Measurements from ENCODE around the gene RNPEPL1.

The RNPEPL1 gene

DNA sequence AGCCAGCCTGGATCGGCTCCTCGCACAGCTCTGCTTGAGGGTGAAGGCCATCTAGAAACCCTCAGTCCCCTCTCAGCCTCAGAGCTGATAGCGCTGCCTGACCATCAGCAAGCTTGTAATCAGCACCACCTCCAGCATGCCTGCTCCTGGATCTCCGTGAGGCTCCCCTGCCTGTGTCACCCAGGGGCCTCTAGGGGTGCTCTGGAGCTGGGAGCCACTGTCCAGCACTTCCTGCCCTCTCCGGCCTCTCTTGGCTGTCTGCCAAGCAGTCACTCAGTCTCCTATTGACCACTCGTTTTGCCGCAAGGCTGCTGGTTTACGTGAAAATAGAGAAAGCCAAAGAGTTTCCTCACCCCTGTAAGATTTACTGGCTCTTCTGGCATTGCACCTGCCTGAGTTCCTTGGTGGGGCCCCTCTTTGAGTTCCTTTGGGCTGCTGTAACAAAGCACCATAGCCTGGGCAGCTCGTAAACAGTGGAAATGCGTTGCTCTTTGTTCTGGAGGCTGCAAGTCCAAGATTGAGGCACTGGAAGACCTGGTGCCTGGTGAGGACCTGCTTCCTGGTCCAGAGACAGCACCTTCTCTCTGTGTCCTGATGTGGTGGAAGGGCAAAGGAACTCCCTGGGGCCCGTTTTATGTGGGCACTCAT is 36.1 kb downstream of the RNPEPL1 start:
- peaks cover 21 to 39% of the 10 kb centered on the region in 2 donors for H3K4me1 ChIP-seq (ENCODE audit: control insufficient read depth in 2 of 2, insufficient read depth in 2 of 2, low read length in 2 of 2)
- peaks cover 0 to under 1% of the 10 kb centered on the region in 2 donors for H3K36me3 ChIP-seq (ENCODE audit: control insufficient read depth in 2 of 2, insufficient read depth in 2 of 2, low read length in 2 of 2)
- peak overlapping the region; percentile 92 to 95 for H3K27ac ChIP-seq (ENCODE audit: low read depth in 2 of 2, low read length in 2 of 2)
- peak overlapping the region; percentile 74 for H3K9ac ChIP-seq (ENCODE audit: low read depth in 1 of 2, low read length in 2 of 2)
- H3K4me3 ChIP-seq (ENCODE audit: low read length in 2 of 2) = peak overlapping the region; percentile 83 to 84
- no peaks in the 10 kb centered on the region for H3K27me3 ChIP-seq (ENCODE audit: control insufficient read depth in 2 of 2, insufficient read depth in 2 of 2, low read length in 2 of 2)
- H3K9me3 ChIP-seq (ENCODE audit: control insufficient read depth in 2 of 2, low read length in 2 of 2) = no peaks in the 10 kb centered on the region

DNA sequence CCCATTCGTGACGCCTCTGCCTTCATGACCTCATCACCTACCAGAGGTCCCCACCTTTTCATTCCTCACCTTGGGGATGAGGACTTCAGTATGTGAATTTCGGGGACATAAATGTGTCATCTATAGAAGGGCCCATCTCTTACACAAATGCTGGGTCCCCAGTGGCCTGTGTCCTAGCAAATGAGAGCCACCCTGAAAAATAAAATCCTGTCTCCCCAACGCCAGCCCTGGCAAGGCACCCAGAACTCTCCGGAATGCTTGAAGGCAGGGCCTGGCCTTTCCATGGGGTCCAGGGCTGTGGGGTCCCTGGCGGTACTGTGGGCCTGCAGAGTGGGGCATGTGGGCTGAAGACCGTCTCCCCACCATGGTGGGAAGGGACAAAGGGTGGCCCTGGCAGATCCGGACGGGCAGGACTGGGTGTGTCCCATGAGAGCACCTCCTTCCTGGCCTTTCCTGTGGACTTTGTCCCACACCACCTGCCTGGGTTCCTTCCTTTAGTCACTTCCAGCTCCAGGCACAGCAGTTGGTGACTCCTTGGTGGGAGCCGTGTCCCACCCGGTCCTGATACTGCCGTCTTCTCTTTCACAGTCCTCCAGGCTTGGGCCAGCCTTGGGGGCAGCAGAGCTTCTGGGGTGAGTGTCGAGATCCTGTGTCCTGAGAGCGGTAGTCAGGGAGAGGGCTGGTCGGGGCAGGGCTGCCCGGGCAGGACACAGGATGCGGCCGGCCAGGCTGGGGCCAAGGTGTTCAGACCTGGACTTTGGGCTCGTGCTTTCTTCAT is 36.8 kb downstream of the RNPEPL1 start:
- H3K36me3 ChIP-seq (ENCODE audit: control insufficient read depth in 2 of 2, insufficient read depth in 2 of 2, low read length in 2 of 2) = no peaks in the 10 kb centered on the region
- peak overlapping the region; percentile 74 for H3K9ac ChIP-seq (ENCODE audit: low read depth in 1 of 2, low read length in 2 of 2)

DNA sequence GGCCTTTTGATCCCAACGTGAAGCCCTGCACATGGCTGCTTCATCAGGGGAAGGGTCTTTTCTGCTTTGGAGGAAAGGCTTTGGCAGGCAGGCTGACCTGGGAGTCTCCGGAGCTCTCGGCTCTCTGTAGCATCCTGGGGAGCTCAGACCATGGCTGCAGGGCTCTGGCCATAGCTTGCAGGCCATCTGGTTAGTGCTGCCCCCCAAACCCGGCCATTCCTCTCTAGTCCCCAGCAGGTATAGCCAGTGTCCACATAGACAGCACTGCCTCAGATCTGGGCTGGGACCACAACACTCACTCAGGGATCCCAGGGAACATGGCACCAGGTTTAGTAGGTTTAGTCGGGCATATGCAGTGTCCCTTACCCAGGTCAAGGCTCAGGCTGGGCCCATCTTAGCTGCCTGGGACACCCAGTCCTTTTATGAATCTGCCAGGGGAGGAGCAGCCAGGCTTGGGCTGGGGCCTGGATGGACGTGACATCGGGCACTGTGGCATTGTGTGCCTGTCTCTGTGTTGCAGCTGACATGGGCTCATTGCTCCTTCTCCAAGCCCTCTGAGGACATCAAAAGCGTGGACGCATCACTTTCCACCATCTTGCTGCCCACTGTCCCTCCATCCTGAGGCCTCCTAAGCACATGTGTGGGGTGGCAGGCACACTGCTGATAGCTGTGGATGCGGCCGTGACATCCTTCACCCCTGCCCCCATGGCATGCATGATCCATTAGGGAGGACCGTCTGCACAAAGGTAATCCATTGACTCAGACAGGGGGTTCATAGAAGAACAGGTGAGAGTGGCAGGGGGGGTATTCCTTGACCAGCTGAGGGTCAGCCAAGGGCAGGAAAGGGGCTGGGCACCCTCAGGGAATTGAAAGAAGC is 37.8 kb downstream of the RNPEPL1 start:
- H3K4me1 ChIP-seq (ENCODE audit: control insufficient read depth in 2 of 2, insufficient read depth in 2 of 2, low read length in 2 of 2) = peaks cover 21 to 39% of the 10 kb centered on the region in 2 donors
- H3K36me3 ChIP-seq (ENCODE audit: control insufficient read depth in 2 of 2, insufficient read depth in 2 of 2, low read length in 2 of 2) = no peaks in the 10 kb centered on the region
- H3K4me3 ChIP-seq (ENCODE audit: low read length in 2 of 2) = peak overlapping the region; percentile 83 to 84
- H3K9ac ChIP-seq (ENCODE audit: low read depth in 1 of 2, low read length in 2 of 2) = peak overlapping the region; percentile 74
- H3K9me3 ChIP-seq (ENCODE audit: control insufficient read depth in 2 of 2, low read length in 2 of 2) = no peaks in the 10 kb centered on the region
- no peaks in the 10 kb centered on the region for H3K27me3 ChIP-seq (ENCODE audit: control insufficient read depth in 2 of 2, insufficient read depth in 2 of 2, low read length in 2 of 2)
- H3K27ac ChIP-seq (ENCODE audit: low read depth in 2 of 2, low read length in 2 of 2) = peak overlapping the region; percentile 92 to 95

More for the DNA sequence above, 36.8 kb downstream of the RNPEPL1 start:
- Histone ChIP-seq H3K9me3 (ENCODE audit: control insufficient read depth in 2 of 2, low read length in 2 of 2) (no peaks in the 10 kb centered on the region), H3K4me3 (ENCODE audit: low read length in 2 of 2) (peak overlapping the region; percentile 83 to 84), H3K27ac (ENCODE audit: low read depth in 2 of 2, low read length in 2 of 2) (peak overlapping the region; percentile 92 to 95), H3K4me1 (ENCODE audit: control insufficient read depth in 2 of 2, insufficient read depth in 2 of 2, low read length in 2 of 2) (peaks cover 21 to 39% of the 10 kb centered on the region in 2 donors), H3K27me3 (ENCODE audit: control insufficient read depth in 2 of 2, insufficient read depth in 2 of 2, low read length in 2 of 2) (no peaks in the 10 kb centered on the region)

DNA sequence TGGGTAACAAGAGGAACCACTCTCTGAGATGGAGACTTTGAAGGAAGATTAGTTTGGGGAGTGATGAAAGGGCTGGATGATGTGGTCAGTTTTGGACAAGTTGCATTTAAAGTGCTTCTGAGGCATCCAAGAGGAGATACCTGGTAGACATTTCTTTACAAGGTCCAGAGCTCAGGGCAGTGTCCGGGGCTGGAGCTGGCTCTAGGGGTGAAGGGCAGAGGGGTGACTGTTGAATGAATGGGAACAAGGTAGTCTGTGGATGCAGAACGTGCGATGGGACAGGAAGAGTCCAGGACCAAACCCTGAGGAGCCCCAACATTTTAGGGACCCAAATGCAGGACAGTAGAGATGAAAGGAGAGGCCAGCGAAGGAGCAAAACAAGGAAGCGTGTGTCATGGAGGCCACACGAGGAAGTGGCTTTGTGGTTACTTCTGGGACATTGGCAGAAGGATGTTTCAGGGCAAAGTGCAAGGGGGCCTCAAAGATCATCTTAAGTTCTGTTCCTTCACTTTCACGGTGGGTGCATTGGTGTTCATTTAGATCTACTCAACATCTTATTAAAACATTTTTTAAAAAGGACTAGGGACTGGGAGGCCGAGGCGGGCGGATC is 43.4 kb downstream of the RNPEPL1 start:
- Histone ChIP-seq H3K9ac (ENCODE audit: low read depth in 1 of 2, low read length in 2 of 2) (no peak overlapping the region), H3K4me3 (ENCODE audit: low read length in 2 of 2) (no peak overlapping the region), H3K27ac (ENCODE audit: low read depth in 2 of 2, low read length in 2 of 2) (no peak overlapping the region), H3K36me3 (ENCODE audit: control insufficient read depth in 2 of 2, insufficient read depth in 2 of 2, low read length in 2 of 2) (peaks cover 12 to 21% of the 10 kb centered on the region in 2 donors), H3K27me3 (ENCODE audit: control insufficient read depth in 2 of 2, insufficient read depth in 2 of 2, low read length in 2 of 2) (no peaks in the 10 kb centered on the region), H3K4me1 (ENCODE audit: control insufficient read depth in 2 of 2, insufficient read depth in 2 of 2, low read length in 2 of 2) (peaks cover 0 to 12% of the 10 kb centered on the region in 2 donors), H3K9me3 (ENCODE audit: control insufficient read depth in 2 of 2, low read length in 2 of 2) (no peaks in the 10 kb centered on the region)

DNA sequence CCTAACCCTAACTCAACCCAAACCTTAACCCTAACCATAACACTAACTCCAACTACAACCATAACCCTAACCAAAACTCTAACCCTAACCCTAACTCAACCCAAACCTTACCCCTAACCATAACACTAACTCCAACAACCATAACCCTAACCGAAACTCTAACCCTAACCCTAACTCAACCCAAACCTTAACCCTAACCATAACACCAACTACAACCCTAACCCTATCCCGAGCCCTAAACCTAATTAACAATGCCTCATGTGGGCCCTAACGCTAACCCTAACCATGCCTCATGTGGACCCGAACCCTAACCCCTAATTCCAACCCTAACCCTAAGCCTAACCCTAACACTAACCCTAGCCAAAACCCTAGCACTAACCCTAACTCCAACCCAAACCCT is 45.5 kb downstream of the RNPEPL1 start:
- Histone ChIP-seq H3K9me3 (ENCODE audit: control insufficient read depth in 2 of 2, low read length in 2 of 2) (no peaks in the 10 kb centered on the region), H3K27me3 (ENCODE audit: control insufficient read depth in 2 of 2, insufficient read depth in 2 of 2, low read length in 2 of 2) (no peaks in the 10 kb centered on the region), H3K4me3 (ENCODE audit: low read length in 2 of 2) (no peak overlapping the region), H3K36me3 (ENCODE audit: control insufficient read depth in 2 of 2, insufficient read depth in 2 of 2, low read length in 2 of 2) (peaks cover 23 to 25% of the 10 kb centered on the region in 2 donors), H3K27ac (ENCODE audit: low read depth in 2 of 2, low read length in 2 of 2) (no peak overlapping the region), H3K9ac (ENCODE audit: low read depth in 1 of 2, low read length in 2 of 2) (no peak overlapping the region), H3K4me1 (ENCODE audit: control insufficient read depth in 2 of 2, insufficient read depth in 2 of 2, low read length in 2 of 2) (peaks cover 0 to 2% of the 10 kb centered on the region in 2 donors)

DNA sequence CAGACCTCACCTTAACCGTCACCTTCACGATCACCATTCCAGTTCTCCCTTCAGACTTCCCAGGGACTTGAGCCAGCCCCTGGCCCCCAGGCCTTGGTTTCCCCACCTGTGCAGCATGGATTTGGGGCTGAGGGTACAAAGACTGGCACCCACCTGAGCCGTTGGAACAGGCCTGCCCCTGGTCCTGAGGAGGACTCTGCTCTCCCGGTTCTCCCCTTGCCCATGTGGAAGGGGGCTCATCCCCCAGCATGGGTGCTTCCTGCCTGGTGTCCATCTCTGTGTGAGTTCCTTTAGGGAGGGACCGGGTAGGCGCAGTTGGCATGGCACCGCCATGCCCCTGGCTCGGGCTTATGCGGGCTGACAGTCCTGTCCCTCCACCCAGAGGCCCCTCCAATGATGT is 46.1 kb downstream of the RNPEPL1 start:
- peaks cover 27 to 31% of the 10 kb centered on the region in 2 donors for H3K36me3 ChIP-seq (ENCODE audit: control insufficient read depth in 2 of 2, insufficient read depth in 2 of 2, low read length in 2 of 2)

DNA sequence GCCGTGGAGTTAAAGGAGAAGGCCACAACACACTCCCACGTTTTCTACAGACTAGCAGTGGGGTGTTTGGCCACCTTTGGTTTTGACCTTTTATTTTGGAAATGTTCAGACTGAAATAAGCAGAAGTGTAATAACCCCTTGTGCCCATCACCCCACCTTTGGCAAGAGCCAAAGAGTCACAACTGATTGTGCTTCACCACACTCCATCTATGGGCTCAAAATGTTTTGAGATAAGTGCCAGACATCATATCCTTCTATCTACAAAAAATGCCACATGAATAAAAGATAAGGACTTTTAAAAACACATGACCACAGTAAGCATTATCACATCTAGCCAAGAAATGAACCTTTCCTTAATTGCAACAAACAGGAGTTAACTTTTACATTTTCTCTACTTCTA is 47.1 kb downstream of the RNPEPL1 start:
- H3K36me3 ChIP-seq (ENCODE audit: control insufficient read depth in 2 of 2, insufficient read depth in 2 of 2, low read length in 2 of 2) = peaks cover 30 to 32% of the 10 kb centered on the region in 2 donors
- H3K27ac ChIP-seq (ENCODE audit: low read depth in 2 of 2, low read length in 2 of 2) = no peak overlapping the region
- no peaks in the 10 kb centered on the region for H3K9me3 ChIP-seq (ENCODE audit: control insufficient read depth in 2 of 2, low read length in 2 of 2)

More for the DNA sequence above, 46.1 kb downstream of the RNPEPL1 start:
- Histone ChIP-seq H3K27me3 (ENCODE audit: control insufficient read depth in 2 of 2, insufficient read depth in 2 of 2, low read length in 2 of 2) (no peaks in the 10 kb centered on the region), H3K27ac (ENCODE audit: low read depth in 2 of 2, low read length in 2 of 2) (no peak overlapping the region), H3K4me1 (ENCODE audit: control insufficient read depth in 2 of 2, insufficient read depth in 2 of 2, low read length in 2 of 2) (peaks cover 0 to 2% of the 10 kb centered on the region in 2 donors), H3K4me3 (ENCODE audit: low read length in 2 of 2) (no peak overlapping the region), H3K9ac (ENCODE audit: low read depth in 1 of 2, low read length in 2 of 2) (no peak overlapping the region), H3K9me3 (ENCODE audit: control insufficient read depth in 2 of 2, low read length in 2 of 2) (no peaks in the 10 kb centered on the region)

DNA sequence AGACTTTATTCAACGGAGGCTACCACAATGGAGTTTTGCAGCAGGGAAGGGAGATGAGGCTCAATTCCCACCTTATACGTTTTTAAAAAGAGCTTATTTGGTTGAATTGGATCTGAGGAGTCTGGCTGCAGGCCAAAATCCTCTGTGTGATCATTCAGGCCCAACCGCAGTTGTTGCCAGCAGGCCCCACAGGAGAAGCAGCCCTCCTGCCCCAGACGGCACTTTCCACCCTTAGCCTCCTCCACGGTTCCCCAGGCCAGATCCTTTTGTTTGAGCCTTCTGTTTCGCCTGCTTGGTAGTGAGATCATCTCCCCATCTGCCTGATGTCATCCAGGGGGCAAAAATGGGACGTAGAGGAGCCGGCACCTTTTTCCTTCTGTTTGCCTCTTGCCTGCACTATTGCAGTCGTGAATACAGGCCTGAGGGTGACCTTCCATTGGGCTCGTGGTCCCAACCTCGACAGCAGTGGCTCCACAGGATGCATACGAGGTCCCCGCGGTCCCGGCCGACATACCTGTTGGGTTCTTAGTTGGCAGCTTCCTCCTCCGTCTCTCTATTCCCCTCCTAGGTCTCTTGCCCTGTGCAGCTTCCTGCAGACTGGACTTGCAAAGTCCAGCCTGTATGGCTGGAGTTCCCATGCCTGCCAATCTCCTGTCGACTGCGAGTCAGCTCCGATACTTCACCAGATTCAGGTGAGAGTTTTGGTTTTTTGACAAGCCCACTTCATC is 47.7 kb downstream of the RNPEPL1 start:
- Histone ChIP-seq H3K27me3 (ENCODE audit: control insufficient read depth in 2 of 2, insufficient read depth in 2 of 2, low read length in 2 of 2) (no peaks in the 10 kb centered on the region), H3K9ac (ENCODE audit: low read depth in 1 of 2, low read length in 2 of 2) (no peak overlapping the region), H3K4me3 (ENCODE audit: low read length in 2 of 2) (no peak overlapping the region), H3K27ac (ENCODE audit: low read depth in 2 of 2, low read length in 2 of 2) (no peak overlapping the region), H3K9me3 (ENCODE audit: control insufficient read depth in 2 of 2, low read length in 2 of 2) (no peaks in the 10 kb centered on the region), H3K4me1 (ENCODE audit: control insufficient read depth in 2 of 2, insufficient read depth in 2 of 2, low read length in 2 of 2) (peaks cover 2 to 6% of the 10 kb centered on the region in 2 donors), H3K36me3 (ENCODE audit: control insufficient read depth in 2 of 2, insufficient read depth in 2 of 2, low read length in 2 of 2) (peaks cover 32% of the 10 kb centered on the region in 2 donors)

More for the DNA sequence above, 47.1 kb downstream of the RNPEPL1 start:
- H3K4me1 ChIP-seq (ENCODE audit: control insufficient read depth in 2 of 2, insufficient read depth in 2 of 2, low read length in 2 of 2) = peaks cover under 1 to 2% of the 10 kb centered on the region in 2 donors
- no peak overlapping the region for H3K4me3 ChIP-seq (ENCODE audit: low read length in 2 of 2)
- no peaks in the 10 kb centered on the region for H3K27me3 ChIP-seq (ENCODE audit: control insufficient read depth in 2 of 2, insufficient read depth in 2 of 2, low read length in 2 of 2)
- H3K9ac ChIP-seq (ENCODE audit: low read depth in 1 of 2, low read length in 2 of 2) = no peak overlapping the region
